SK-N-SH treated with all-trans-retinoic acid at 6 μM for 48 hours (cell line): ENCODE results near the gene GIPC1.

Experiments
- ATAC-seq: fragments of 200-7000 bp; cut with Tn5 transposase; 3 replicates; pipeline ENCODE4 v1.9.1; 2020; ENCODE audit warnings: mild to moderate bottlenecking, moderate library complexity
- ARNTL ChIP-seq: fragments of 450-650 bp; formaldehyde crosslinking; IDR thresholded peaks from 2 replicates; pipeline ENCODE4 v1.5.0; 2020; ENCODE audit warnings: low read depth, mild to moderate bottlenecking, moderate library complexity, borderline replicate concordance
- BACH2 ChIP-seq: fragments of 250-450 bp; sonication (Bioruptor Pico); IDR thresholded peaks from 2 replicates; pipeline ENCODE4 v1.9.0; 2021; ENCODE audit warnings: mild to moderate bottlenecking, borderline replicate concordance
- CSDC2 ChIP-seq: fragments of 250-450 bp; sonication (Bioruptor Pico); IDR thresholded peaks from 2 replicates; pipeline ENCODE4 v1.5.0; 2020; ENCODE audit warnings: mild to moderate bottlenecking, moderate library complexity
- CSRNP3 ChIP-seq: fragments of 250-450 bp; sonication (Bioruptor Pico); IDR thresholded peaks from 2 replicates; pipeline ENCODE4 v1.5.1; 2021; ENCODE audit warnings: mild to moderate bottlenecking, moderate library complexity
- ESRRG ChIP-seq: fragments of 250-450 bp; sonication (Bioruptor Pico); IDR thresholded peaks from 2 replicates; pipeline ENCODE4 v1.6.1; 2021; ENCODE audit warnings: mild to moderate bottlenecking
- GLIS3 ChIP-seq: fragments of 250-450 bp; sonication (Bioruptor Pico); IDR thresholded peaks from 2 replicates; pipeline ENCODE4 v1.5.0; 2020; ENCODE audit warnings: mild to moderate bottlenecking, moderate library complexity
- ISL1 ChIP-seq: fragments of 250-450 bp; sonication (Bioruptor Pico); IDR thresholded peaks from 2 replicates; pipeline ENCODE4 v2.1.2; 2022; ENCODE audit warnings: mild to moderate bottlenecking, moderate library complexity
- OSR1 ChIP-seq: fragments of 250-450 bp; sonication (Bioruptor Pico); IDR thresholded peaks from 2 replicates; pipeline ENCODE4 v1.8.0; 2022; ENCODE audit warnings: moderate library complexity, mild to moderate bottlenecking, inconsistent platforms
- PATZ1 ChIP-seq: fragments of 250-450 bp; sonication (Bioruptor Pico); IDR thresholded peaks from 2 replicates; pipeline ENCODE4 v1.8.0; 2020; ENCODE audit warnings: mild to moderate bottlenecking, moderate library complexity, borderline replicate concordance
- POU6F1 ChIP-seq: fragments of 250-450 bp; sonication (Bioruptor Pico); IDR thresholded peaks from 2 replicates; pipeline ENCODE4 v1.8.0; 2021; ENCODE audit warnings: low read depth, mild to moderate bottlenecking, moderate library complexity, borderline replicate concordance
- PPARA ChIP-seq: fragments of 250-450 bp; sonication (Bioruptor Pico); IDR thresholded peaks from 2 replicates; pipeline ENCODE4 v1.5.0; 2020; ENCODE audit warnings: mild to moderate bottlenecking, borderline replicate concordance
- RARB ChIP-seq: fragments of 250-450 bp; sonication (Bioruptor Pico); IDR thresholded peaks from 2 replicates; pipeline ENCODE4 v1.8.0; 2021; ENCODE audit warnings: mild to moderate bottlenecking, moderate library complexity
- SNAI2 ChIP-seq: fragments of 250-450 bp; sonication (Bioruptor Pico); IDR thresholded peaks from 2 replicates; pipeline ENCODE4 v1.5.0; 2020; ENCODE audit warnings: mild to moderate bottlenecking, moderate library complexity
- TCF4 ChIP-seq: fragments of 250-450 bp; sonication (Bioruptor Pico); IDR thresholded peaks from 2 replicates; pipeline ENCODE4 v1.8.0; 2021; ENCODE audit warnings: mild to moderate bottlenecking, moderate library complexity, borderline replicate concordance
- TOX ChIP-seq: fragments of 250-450 bp; sonication (Bioruptor Pico); IDR thresholded peaks from 2 replicates; pipeline ENCODE4 v1.8.0; 2021; ENCODE audit warnings: mild to moderate bottlenecking, moderate library complexity, borderline replicate concordance
- ZC3H10 ChIP-seq: fragments of 250-450 bp; sonication (Bioruptor Pico); IDR thresholded peaks from 2 replicates; pipeline ENCODE4 v1.5.1; 2021; ENCODE audit warnings: mild to moderate bottlenecking, moderate library complexity
- ZFP3 ChIP-seq: fragments of 250-450 bp; sonication (Bioruptor Pico); IDR thresholded peaks from 2 replicates; pipeline ENCODE4 v1.5.0; 2020; ENCODE audit warnings: mild to moderate bottlenecking, moderate library complexity
- ZFP30 ChIP-seq: fragments of 450-650 bp; formaldehyde crosslinking; IDR thresholded peaks from 2 replicates; pipeline ENCODE4 v1.5.0; 2022; ENCODE audit warnings: mild to moderate bottlenecking, moderate library complexity
- ZNF70 ChIP-seq: fragments of 450-650 bp; formaldehyde crosslinking; IDR thresholded peaks from 2 replicates; pipeline ENCODE4 v1.5.0; 2020; ENCODE audit warnings: mild to moderate bottlenecking, moderate library complexity
- TF ChIP-seq, protein P1 (sequence below): fragments of 250-450 bp; sonication (Bioruptor Pico); IDR thresholded peaks from 2 replicates; pipeline ENCODE4 v1.5.1; 2020; ENCODE audit warnings: low read depth, mild to moderate bottlenecking, moderate library complexity

The GIPC1 gene

DNA sequence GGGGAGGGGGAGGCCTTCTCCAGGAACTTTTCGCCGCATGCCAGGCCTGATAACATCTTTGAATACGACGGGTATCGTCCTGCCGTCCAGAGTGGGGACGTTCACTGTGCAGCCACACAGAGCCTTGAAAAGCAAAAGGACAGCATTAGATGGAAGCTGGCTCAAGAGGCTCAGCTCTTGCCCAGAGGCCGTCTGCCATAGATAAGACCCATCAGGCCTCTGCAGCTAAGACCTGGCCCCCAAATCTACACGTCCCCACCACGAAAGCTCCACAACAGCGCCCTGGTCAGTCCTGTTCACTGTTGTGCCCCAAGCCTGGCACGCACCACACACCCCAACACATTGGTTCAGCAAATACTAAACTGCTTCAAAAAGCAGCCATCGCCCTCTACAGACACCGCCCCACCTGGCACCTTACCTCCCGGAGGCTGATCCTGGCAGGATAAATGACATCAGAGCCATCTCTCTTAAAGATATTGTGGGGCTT, 20.2 kb upstream of the GIPC1 start:
- ATAC-seq = no peak

GRCh38 chr19:14515501-14516047, 19.6 kb upstream of the GIPC1 start:
- ATAC-seq = no peak
- TF ChIP-seq PPARA (CRISPR knock-in tag) (no peak), SNAI2 (CRISPR knock-in tag) (no peak), ISL1 (CRISPR knock-in tag) (no peak), TCF4 (CRISPR knock-in tag) (no peak)

More for the DNA sequence above, 20.2 kb upstream of the GIPC1 start:
- TF ChIP-seq CSDC2 (no peak), OSR1 (CRISPR knock-in tag) (no peak), ARNTL (CRISPR knock-in tag) (no peak), CSRNP3 (CRISPR knock-in tag) (no peak), ZFP30 (CRISPR knock-in tag) (no peak), ISL1 (CRISPR knock-in tag) (no peak), RARB (CRISPR knock-in tag) (no peak)

DNA sequence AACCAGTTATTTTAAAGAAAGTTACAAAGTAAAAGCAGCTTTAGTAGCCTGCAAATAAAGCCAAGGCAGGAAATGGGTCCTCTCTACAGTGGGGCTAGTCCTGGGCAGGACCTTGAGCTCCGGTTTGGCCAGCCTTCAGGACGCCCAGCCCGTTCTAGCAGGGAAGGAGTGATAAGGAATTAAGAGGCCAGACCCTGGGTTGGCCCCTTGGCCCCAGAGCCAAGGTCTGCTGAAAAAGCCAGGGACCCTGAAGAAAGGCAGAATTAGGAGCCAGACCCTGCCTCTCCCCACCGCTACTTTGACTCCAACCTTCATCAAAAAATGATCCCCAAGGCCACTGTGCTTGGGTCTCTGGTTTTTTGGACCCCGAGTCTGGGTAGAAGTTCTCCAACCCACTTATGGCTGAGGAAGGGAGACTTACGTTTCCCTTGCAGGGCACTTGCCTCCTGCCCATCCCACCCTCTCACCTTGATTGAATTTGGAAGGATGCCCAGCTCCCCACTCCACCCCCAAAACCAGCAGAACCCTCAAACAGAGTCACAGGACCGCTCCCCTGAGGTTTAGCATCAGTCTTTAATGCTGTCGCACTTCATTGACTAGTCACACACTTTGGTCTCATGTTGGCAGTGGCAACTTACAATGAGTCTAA, 18.4 kb upstream of the GIPC1 start:
- ATAC-seq = no peak
- TF ChIP-seq, protein P1, sequence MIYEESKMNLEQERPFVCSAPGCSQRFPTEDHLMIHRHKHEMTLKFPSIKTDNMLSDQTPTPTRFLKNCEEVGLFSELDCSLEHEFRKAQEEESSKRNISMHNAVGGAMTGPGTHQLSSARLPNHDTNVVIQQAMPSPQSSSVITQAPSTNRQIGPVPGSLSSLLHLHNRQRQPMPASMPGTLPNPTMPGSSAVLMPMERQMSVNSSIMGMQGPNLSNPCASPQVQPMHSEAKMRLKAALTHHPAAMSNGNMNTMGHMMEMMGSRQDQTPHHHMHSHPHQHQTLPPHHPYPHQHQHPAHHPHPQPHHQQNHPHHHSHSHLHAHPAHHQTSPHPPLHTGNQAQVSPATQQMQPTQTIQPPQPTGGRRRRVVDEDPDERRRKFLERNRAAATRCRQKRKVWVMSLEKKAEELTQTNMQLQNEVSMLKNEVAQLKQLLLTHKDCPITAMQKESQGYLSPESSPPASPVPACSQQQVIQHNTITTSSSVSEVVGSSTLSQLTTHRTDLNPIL (CRISPR knock-in tag) = no peak
- no peak for TF ChIP-seq ARNTL (CRISPR knock-in tag)
- TF ChIP-seq OSR1 (CRISPR knock-in tag) = no peak
- no peak for TF ChIP-seq TOX (CRISPR knock-in tag)
- TF ChIP-seq GLIS3 (CRISPR knock-in tag) = no peak
- TF ChIP-seq SNAI2 (CRISPR knock-in tag) = no peak
- TF ChIP-seq ZNF70 = no peak
- no peak for TF ChIP-seq ZC3H10
- no peak for TF ChIP-seq ZFP30 (CRISPR knock-in tag)
- TF ChIP-seq ISL1 (CRISPR knock-in tag) = no peak
- no peak for TF ChIP-seq ESRRG (CRISPR knock-in tag)
- no peak for TF ChIP-seq CSRNP3 (CRISPR knock-in tag)
- TF ChIP-seq PATZ1 = no peak
- no peak for TF ChIP-seq PPARA (CRISPR knock-in tag)
- no peak for TF ChIP-seq RARB (CRISPR knock-in tag)
- no peak for TF ChIP-seq POU6F1 (CRISPR knock-in tag)
- no peak for TF ChIP-seq ZFP3 (CRISPR knock-in tag)
- TF ChIP-seq CSDC2 = no peak
- no peak for TF ChIP-seq BACH2 (CRISPR knock-in tag)
- TF ChIP-seq, all 23 proteins: peak for 0
